ENCODE data around the gene MYO18B.

MYO18B gene

GRCh38 chr22:25990940-25991339 lies 249.0 kb downstream of the MYO18B start:
- no peak overlapping the region for H3K4me3 ChIP-seq (ENCODE audit: low read length in 2 of 2)
- no peak overlapping the region for H2BK5ac ChIP-seq (ENCODE audit: low read length)
- H4K91ac ChIP-seq (ENCODE audit: low read depth, low read length, poor library complexity) = no peak overlapping the region
- H3K23ac ChIP-seq (ENCODE audit: low read depth, low read length, poor library complexity) = no peak overlapping the region
- H3K9ac ChIP-seq (ENCODE audit: low read depth, low read length, poor library complexity) = no peak overlapping the region
- no peak overlapping the region for H4K8ac ChIP-seq (ENCODE audit: low read depth, low read length)
- no peak overlapping the region for H2AK5ac ChIP-seq (ENCODE audit: low read depth, low read length)
- H2BK120ac ChIP-seq (ENCODE audit: low read depth, low read length) = no peak overlapping the region
- no peak overlapping the region for H3K27ac ChIP-seq (replicated peaks; ENCODE audit: low read length)
- H3K4ac ChIP-seq (ENCODE audit: low read length) = no peak overlapping the region
- no peak overlapping the region for H2BK15ac ChIP-seq (ENCODE audit: low read length)
- no peak overlapping the region for H3K18ac ChIP-seq (ENCODE audit: low read length)
- H3K36me3 ChIP-seq (replicated peaks in 1 of 2; ENCODE audit: control insufficient read depth in 2 of 2, insufficient read depth in 2 of 2, low read length in 2 of 2) = no peaks in the 10 kb centered on the region
- no peak for DNase-seq (ENCODE audit: low spot score)
- H3K79me1 ChIP-seq (ENCODE audit: low read depth, low read length) = no peaks in the 10 kb centered on the region
- H3K4me2 ChIP-seq (ENCODE audit: insufficient read depth, low read length, poor library complexity, severe bottlenecking) = no peak overlapping the region
- no peaks in the 10 kb centered on the region for H3K9me3 ChIP-seq (replicated peaks in 1 of 2; ENCODE audit: control insufficient read depth in 2 of 2, insufficient read depth in 1 of 2, low read depth in 1 of 2, low read length in 2 of 2)
- H3K27me3 ChIP-seq (ENCODE audit: control insufficient read depth in 3 of 3, insufficient read depth in 3 of 3, low read depth in 1 of 3, low read length in 3 of 3) = no peaks in the 10 kb centered on the region
- H2AFZ ChIP-seq (ENCODE audit: low read length) = no peak overlapping the region
- H2BK12ac ChIP-seq (ENCODE audit: low read length) = no peak overlapping the region
- H3K4me1 ChIP-seq (ENCODE audit: control insufficient read depth in 2 of 2, insufficient read depth in 1 of 2, low read depth in 1 of 2, low read length in 2 of 2) = peaks cover 0 to 3% of the 10 kb centered on the region in 2 donors
- H3K14ac ChIP-seq (ENCODE audit: low read length) = no peak overlapping the region
- no CpG with 5 or more reads among the region's 8 CpGs for WGBS, 2 donors (ENCODE audit: extremely low coverage in 2 of 2, insufficient read length in 2 of 2, insufficient replicate concordance in 1 of 2)

- Histone ChIP-seq H3K18ac (ENCODE audit: low read length) (peak overlapping the region; percentile 53), H2BK15ac (ENCODE audit: low read length) (no peak overlapping the region), H4K8ac (ENCODE audit: low read depth, low read length) (no peak overlapping the region), H3K4me1 (ENCODE audit: control insufficient read depth in 2 of 2, insufficient read depth in 1 of 2, low read depth in 1 of 2, low read length in 2 of 2) (peaks cover 0 to 3% of the 10 kb centered on the region in 2 donors), H2BK5ac (ENCODE audit: low read length) (no peak overlapping the region), H2BK12ac (ENCODE audit: low read length) (no peak overlapping the region), H3K4me3 (ENCODE audit: low read length in 2 of 2) (no peak overlapping the region), H3K9me3 (replicated peaks in 1 of 2; ENCODE audit: control insufficient read depth in 2 of 2, insufficient read depth in 1 of 2, low read depth in 1 of 2, low read length in 2 of 2) (no peaks in the 10 kb centered on the region), H4K91ac (ENCODE audit: low read depth, low read length, poor library complexity) (no peak overlapping the region), H3K27ac (replicated peaks; ENCODE audit: low read length) (no peak overlapping the region), H2AK5ac (ENCODE audit: low read depth, low read length) (peak overlapping the region; percentile 23), H3K4ac (ENCODE audit: low read length) (no peak overlapping the region), H3K27me3 (ENCODE audit: control insufficient read depth in 3 of 3, insufficient read depth in 3 of 3, low read depth in 1 of 3, low read length in 3 of 3) (no peaks in the 10 kb centered on the region), H3K4me2 (ENCODE audit: insufficient read depth, low read length, poor library complexity, severe bottlenecking) (no peak overlapping the region), H3K79me1 (ENCODE audit: low read depth, low read length) (no peaks in the 10 kb centered on the region), H2AFZ (ENCODE audit: low read length) (no peak overlapping the region), H3K9ac (ENCODE audit: low read depth, low read length, poor library complexity) (no peak overlapping the region), H2BK120ac (ENCODE audit: low read depth, low read length) (no peak overlapping the region), H3K36me3 (replicated peaks in 1 of 2; ENCODE audit: control insufficient read depth in 2 of 2, insufficient read depth in 2 of 2, low read length in 2 of 2) (no peaks in the 10 kb centered on the region), H3K14ac (ENCODE audit: low read length) (no peak overlapping the region), H3K23ac (ENCODE audit: low read depth, low read length, poor library complexity) (peak overlapping the region; percentile 13)
- no peak for DNase-seq (ENCODE audit: low spot score)
- no CpG with 5 or more reads among the region's 12 CpGs for WGBS, 2 donors (ENCODE audit: extremely low coverage in 2 of 2, insufficient read length in 2 of 2, insufficient replicate concordance in 1 of 2)
Measured at GRCh38 chr22:25992331-25992730, 250.3 kb downstream of the MYO18B start.

- H2BK15ac ChIP-seq (ENCODE audit: low read length) = no peak overlapping the region
- no peak overlapping the region for H3K4me2 ChIP-seq (ENCODE audit: insufficient read depth, low read length, poor library complexity, severe bottlenecking)
- no peak overlapping the region for H4K8ac ChIP-seq (ENCODE audit: low read depth, low read length)
- H2BK5ac ChIP-seq (ENCODE audit: low read length) = no peak overlapping the region
- H3K18ac ChIP-seq (ENCODE audit: low read length) = no peak overlapping the region
- no peak overlapping the region for H3K4ac ChIP-seq (ENCODE audit: low read length)
- H2BK120ac ChIP-seq (ENCODE audit: low read depth, low read length) = no peak overlapping the region
- no peaks in the 10 kb centered on the region for H3K27me3 ChIP-seq (ENCODE audit: control insufficient read depth in 3 of 3, insufficient read depth in 3 of 3, low read depth in 1 of 3, low read length in 3 of 3)
- H2AK5ac ChIP-seq (ENCODE audit: low read depth, low read length) = no peak overlapping the region
- no peak overlapping the region for H3K23ac ChIP-seq (ENCODE audit: low read depth, low read length, poor library complexity)
- H3K27ac ChIP-seq (replicated peaks; ENCODE audit: low read length) = no peak overlapping the region
- no peaks in the 10 kb centered on the region for H3K9me3 ChIP-seq (replicated peaks in 1 of 2; ENCODE audit: control insufficient read depth in 2 of 2, insufficient read depth in 1 of 2, low read depth in 1 of 2, low read length in 2 of 2)
- WGBS, 2 donors (ENCODE audit: extremely low coverage in 2 of 2, insufficient read length in 2 of 2, insufficient replicate concordance in 1 of 2) = no CpG with 5 or more reads among the region's 7 CpGs
- H4K91ac ChIP-seq (ENCODE audit: low read depth, low read length, poor library complexity) = no peak overlapping the region
- H3K9ac ChIP-seq (ENCODE audit: low read depth, low read length, poor library complexity) = no peak overlapping the region
- no peaks in the 10 kb centered on the region for H3K36me3 ChIP-seq (replicated peaks in 1 of 2; ENCODE audit: control insufficient read depth in 2 of 2, insufficient read depth in 2 of 2, low read length in 2 of 2)
- no peak for DNase-seq (ENCODE audit: low spot score)
- H3K14ac ChIP-seq (ENCODE audit: low read length) = no peak overlapping the region
- no peaks in the 10 kb centered on the region for H3K79me1 ChIP-seq (ENCODE audit: low read depth, low read length)
- peaks cover 0 to 1% of the 10 kb centered on the region in 2 donors for H3K4me1 ChIP-seq (ENCODE audit: control insufficient read depth in 2 of 2, insufficient read depth in 1 of 2, low read depth in 1 of 2, low read length in 2 of 2)
- H2BK12ac ChIP-seq (ENCODE audit: low read length) = no peak overlapping the region
- H3K4me3 ChIP-seq (ENCODE audit: low read length in 2 of 2) = no peak overlapping the region
- no peak overlapping the region for H2AFZ ChIP-seq (ENCODE audit: low read length)
Measured at GRCh38 chr22:25996669-25997068, 254.7 kb downstream of the MYO18B start.

- no peak overlapping the region for H2AK5ac ChIP-seq (ENCODE audit: low read depth, low read length)
- WGBS, 2 donors (ENCODE audit: extremely low coverage in 2 of 2, insufficient read length in 2 of 2, insufficient replicate concordance in 1 of 2) = no CpG with 5 or more reads among the region's 11 CpGs
- no peak overlapping the region for H3K4me2 ChIP-seq (ENCODE audit: insufficient read depth, low read length, poor library complexity, severe bottlenecking)
- H3K14ac ChIP-seq (ENCODE audit: low read length) = no peak overlapping the region
- H3K9me3 ChIP-seq (replicated peaks in 1 of 2; ENCODE audit: control insufficient read depth in 2 of 2, insufficient read depth in 1 of 2, low read depth in 1 of 2, low read length in 2 of 2) = no peaks in the 10 kb centered on the region
- H3K23ac ChIP-seq (ENCODE audit: low read depth, low read length, poor library complexity) = no peak overlapping the region
- H4K8ac ChIP-seq (ENCODE audit: low read depth, low read length) = no peak overlapping the region
- peaks cover 0 to 1% of the 10 kb centered on the region in 2 donors for H3K4me1 ChIP-seq (ENCODE audit: control insufficient read depth in 2 of 2, insufficient read depth in 1 of 2, low read depth in 1 of 2, low read length in 2 of 2)
- H3K36me3 ChIP-seq (replicated peaks in 1 of 2; ENCODE audit: control insufficient read depth in 2 of 2, insufficient read depth in 2 of 2, low read length in 2 of 2) = no peaks in the 10 kb centered on the region
- H2BK15ac ChIP-seq (ENCODE audit: low read length) = no peak overlapping the region
- no peak overlapping the region for H2BK12ac ChIP-seq (ENCODE audit: low read length)
- H3K18ac ChIP-seq (ENCODE audit: low read length) = no peak overlapping the region
- no peak overlapping the region for H3K9ac ChIP-seq (ENCODE audit: low read depth, low read length, poor library complexity)
- no peak overlapping the region for H2AFZ ChIP-seq (ENCODE audit: low read length)
- no peak for DNase-seq (ENCODE audit: low spot score)
- no peaks in the 10 kb centered on the region for H3K79me1 ChIP-seq (ENCODE audit: low read depth, low read length)
- no peak overlapping the region for H3K4me3 ChIP-seq (ENCODE audit: low read length in 2 of 2)
- H4K91ac ChIP-seq (ENCODE audit: low read depth, low read length, poor library complexity) = no peak overlapping the region
- no peak overlapping the region for H2BK5ac ChIP-seq (ENCODE audit: low read length)
- H3K27me3 ChIP-seq (ENCODE audit: control insufficient read depth in 3 of 3, insufficient read depth in 3 of 3, low read depth in 1 of 3, low read length in 3 of 3) = no peaks in the 10 kb centered on the region
- H3K4ac ChIP-seq (ENCODE audit: low read length) = no peak overlapping the region
- H2BK120ac ChIP-seq (ENCODE audit: low read depth, low read length) = no peak overlapping the region
- H3K27ac ChIP-seq (replicated peaks; ENCODE audit: low read length) = no peak overlapping the region
Measured at GRCh38 chr22:25997886-25998775, 256.1 kb downstream of the MYO18B start.

Measured in neuronal stem cell (in vitro differentiated cells).